Epithelial cell of esophagus (primary cell): ENCODE data around the gene DAGLA.

Experiments used
- DNase-seq: peaks from one replicate; pipeline ENCODE4 v3.0.0; 2010; ENCODE audit warnings: low read depth
- H3K4me3 ChIP-seq: 2 replicates; pipeline ENCODE4 v1.5.1; 2011; ENCODE audit warnings: mild to moderate bottlenecking, low read length, control low read depth
- TF ChIP-seq, protein P1 (sequence below): IDR thresholded peaks from 2 replicates; pipeline ENCODE4 v1.5.1; 2011; ENCODE audit warnings: low read depth, mild to moderate bottlenecking, low read length, control low read depth, inconsistent platforms; ENCODE audit not compliant: insufficient read depth; ENCODE audit errors: missing control alignments

DAGLA gene

DNA sequence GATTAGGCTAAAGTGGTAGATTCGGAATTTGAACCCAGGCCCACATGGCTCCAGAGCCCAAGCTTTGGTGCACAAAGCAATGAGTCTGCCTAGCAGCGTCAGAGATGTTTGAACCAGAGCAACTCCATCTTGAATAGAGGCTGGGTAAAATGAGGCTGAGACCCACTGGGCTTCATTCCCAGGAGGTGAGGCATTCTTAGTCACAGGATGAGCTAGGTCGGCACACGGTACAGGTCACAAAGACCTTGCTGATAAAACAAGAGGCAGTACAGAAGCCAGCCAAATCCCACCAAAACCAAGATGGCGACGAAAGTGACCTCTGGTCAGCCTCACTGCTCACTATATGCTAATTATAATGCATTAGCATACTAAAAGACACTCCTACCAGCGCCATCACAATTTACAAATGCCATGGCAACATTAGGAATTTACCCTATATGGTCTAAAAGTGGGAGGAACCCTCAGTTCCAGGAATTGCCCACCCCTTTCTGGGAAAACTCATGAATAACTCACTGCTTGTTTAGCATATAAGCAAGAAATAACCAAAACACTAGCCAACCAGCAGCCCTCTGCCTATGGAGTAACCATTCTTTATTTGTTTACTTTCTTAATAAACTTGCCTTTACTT, 40.3 kb upstream of the DAGLA start:
- TF ChIP-seq, protein P1, sequence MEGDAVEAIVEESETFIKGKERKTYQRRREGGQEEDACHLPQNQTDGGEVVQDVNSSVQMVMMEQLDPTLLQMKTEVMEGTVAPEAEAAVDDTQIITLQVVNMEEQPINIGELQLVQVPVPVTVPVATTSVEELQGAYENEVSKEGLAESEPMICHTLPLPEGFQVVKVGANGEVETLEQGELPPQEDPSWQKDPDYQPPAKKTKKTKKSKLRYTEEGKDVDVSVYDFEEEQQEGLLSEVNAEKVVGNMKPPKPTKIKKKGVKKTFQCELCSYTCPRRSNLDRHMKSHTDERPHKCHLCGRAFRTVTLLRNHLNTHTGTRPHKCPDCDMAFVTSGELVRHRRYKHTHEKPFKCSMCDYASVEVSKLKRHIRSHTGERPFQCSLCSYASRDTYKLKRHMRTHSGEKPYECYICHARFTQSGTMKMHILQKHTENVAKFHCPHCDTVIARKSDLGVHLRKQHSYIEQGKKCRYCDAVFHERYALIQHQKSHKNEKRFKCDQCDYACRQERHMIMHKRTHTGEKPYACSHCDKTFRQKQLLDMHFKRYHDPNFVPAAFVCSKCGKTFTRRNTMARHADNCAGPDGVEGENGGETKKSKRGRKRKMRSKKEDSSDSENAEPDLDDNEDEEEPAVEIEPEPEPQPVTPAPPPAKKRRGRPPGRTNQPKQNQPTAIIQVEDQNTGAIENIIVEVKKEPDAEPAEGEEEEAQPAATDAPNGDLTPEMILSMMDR: no peak
- DNase-seq: peak; percentile 68
- no peak overlapping the region for H3K4me3 ChIP-seq

DNA sequence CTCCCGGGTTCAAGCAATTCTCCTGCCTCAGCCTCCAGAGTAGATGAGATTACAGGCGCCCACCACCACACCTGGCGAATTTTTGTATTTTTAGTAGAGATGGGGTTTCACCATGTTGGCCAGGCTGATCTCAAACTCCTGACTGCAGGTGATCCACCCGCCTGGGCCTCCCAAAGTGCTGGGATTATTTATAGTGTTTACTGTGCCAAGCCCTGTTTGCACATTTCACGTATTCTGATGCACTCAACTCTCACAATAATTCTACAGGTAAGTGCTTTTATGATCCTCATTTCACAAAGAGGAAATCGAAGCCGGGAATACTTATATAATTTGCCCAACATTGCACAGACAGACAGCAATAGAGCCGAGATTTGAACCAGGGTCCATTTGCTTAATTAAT, 38.0 kb upstream of the DAGLA start:
- H3K4me3 ChIP-seq: no peak overlapping the region
- DNase-seq: no peak
- TF ChIP-seq, protein P1: no peak

DNA sequence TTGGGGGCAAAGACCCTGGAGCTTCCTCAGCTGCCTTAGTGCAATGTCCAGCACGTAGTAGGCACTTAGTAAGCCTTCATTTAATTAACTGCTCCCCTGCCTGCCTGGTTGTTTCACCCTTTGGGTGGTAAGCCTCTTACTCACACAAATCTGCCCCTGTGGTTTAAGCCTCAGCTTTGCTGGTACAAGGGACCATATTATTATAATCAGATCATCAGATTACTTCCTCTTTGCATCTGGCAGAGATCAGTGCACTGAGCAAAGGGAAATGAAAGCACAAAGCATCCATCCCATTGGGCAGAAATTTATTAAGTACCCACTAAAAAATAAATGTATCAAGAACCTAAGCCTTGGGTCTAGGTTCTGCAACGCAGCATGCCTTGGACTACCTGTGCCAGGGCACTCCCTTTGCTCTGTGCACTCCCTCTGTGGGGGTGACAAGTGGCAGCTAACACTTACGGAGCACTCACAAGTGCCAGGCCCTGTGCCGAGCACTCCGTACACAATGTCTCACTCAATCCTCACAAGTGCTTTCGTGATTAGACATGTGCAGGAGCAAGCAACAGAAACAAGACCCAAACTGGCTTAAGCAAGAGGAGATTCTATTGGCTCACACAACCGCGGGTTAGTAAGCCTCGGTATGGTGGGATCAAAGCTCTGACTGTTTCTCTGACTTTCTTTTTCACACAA, 34.9 kb upstream of the DAGLA start:
- no peak overlapping the region for H3K4me3 ChIP-seq
- DNase-seq: no peak
- TF ChIP-seq, protein P1: no peak

DNA sequence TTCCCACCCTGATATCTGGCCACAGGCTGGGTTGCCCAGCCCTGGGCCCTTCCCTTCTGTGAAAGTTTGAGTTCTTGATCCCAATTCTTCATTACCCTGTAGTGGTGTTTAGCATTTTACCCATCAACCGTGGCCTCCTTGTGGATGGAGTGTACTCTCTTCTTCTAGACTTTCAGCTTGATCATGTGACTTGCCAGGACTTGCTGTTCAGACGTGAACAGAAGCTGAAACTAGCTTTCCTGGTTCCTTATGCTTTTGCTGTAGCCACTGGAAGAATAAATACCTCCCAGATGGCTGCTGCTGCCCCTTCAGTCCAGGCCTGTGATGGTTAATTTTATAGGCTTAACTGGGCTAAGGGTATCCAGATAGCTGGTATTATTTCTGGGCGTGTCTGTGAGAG, 32.7 kb upstream of the DAGLA start:
- DNase-seq: peak; percentile 38
- TF ChIP-seq, protein P1: no peak
- H3K4me3 ChIP-seq: no peak overlapping the region

DNA sequence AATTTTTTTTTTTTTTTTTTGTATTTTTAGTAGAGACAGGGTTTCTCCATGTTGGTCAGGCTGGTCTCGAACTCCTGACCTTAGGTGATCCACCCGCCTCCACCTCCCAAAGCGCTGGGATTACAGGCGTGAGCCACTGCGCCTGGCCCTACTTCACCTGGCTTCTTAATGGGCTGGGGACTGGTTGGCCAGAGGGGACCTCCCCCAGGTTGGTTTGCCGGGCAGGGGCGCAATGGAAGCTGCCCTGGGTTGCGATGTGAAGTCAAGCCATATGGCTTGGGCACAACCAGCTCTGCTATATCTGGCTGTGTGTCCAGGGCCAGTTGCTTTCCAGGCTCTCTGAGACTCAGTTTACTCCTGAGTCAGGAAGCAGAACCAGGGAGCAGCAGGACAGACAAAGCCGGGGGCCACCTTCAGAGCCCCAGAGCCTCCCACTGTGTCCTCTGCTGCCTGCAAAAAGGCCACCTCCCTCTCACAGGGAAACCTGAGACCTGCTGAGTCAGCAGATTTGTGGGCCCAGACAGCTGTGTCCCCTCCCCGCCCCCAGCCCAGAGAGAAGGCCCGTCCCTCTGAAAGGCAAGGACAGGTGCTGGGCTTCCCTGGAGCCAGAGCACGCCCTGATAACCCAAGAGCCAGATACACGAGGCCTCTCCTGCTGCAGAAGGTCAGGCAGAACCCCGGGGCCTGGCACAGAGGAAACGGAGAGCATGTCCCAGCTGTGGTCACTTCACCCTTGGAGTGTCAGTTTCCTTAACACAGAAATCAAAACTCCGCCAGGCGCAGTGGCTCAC, 29.2 kb upstream of the DAGLA start:
- TF ChIP-seq, protein P1: no peak
- no peak overlapping the region for H3K4me3 ChIP-seq
- DNase-seq: no peak

DNA sequence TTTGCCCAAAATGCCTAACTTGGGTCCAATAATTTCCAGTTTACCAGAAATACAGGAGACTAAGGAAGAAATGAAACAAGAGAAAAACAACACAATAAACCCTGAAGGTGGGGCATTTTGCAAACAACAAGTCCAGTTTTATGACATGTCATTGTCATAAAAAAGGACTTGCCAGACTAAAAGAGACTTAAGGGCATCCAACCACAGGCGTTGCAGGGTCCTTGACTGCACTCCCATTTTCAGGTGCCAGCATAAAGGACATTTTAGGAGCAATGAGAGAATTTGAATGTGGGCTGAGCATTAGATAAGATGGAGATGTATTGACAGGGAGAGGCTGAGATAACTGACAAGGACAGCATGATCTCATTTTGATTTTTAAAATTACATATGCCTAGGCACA, 28.1 kb upstream of the DAGLA start:
- DNase-seq: no peak
- no peak overlapping the region for H3K4me3 ChIP-seq
- TF ChIP-seq, protein P1: no peak
